Choroid plexus epithelial cell (primary cell): ENCODE data around the gene RNF207.

Source experiments
- DNase-seq: peaks from one replicate; pipeline ENCODE4 v3.0.0-alpha.2; 2010; ENCODE audit warnings: low read depth
- H3K4me3 ChIP-seq: 2 replicates; pipeline ENCODE4 v1.5.1; 2011; ENCODE audit warnings: low read depth, mild to moderate bottlenecking, control low read depth, low read length, moderate library complexity
- TF ChIP-seq, protein P1 (sequence below): conservative IDR thresholded peaks from 2 replicates; pipeline ENCODE4 v1.5.1; 2011; ENCODE audit warnings: low read depth, mild to moderate bottlenecking, control low read depth, inconsistent platforms, low read length, moderate library complexity

Gene RNF207

DNA sequence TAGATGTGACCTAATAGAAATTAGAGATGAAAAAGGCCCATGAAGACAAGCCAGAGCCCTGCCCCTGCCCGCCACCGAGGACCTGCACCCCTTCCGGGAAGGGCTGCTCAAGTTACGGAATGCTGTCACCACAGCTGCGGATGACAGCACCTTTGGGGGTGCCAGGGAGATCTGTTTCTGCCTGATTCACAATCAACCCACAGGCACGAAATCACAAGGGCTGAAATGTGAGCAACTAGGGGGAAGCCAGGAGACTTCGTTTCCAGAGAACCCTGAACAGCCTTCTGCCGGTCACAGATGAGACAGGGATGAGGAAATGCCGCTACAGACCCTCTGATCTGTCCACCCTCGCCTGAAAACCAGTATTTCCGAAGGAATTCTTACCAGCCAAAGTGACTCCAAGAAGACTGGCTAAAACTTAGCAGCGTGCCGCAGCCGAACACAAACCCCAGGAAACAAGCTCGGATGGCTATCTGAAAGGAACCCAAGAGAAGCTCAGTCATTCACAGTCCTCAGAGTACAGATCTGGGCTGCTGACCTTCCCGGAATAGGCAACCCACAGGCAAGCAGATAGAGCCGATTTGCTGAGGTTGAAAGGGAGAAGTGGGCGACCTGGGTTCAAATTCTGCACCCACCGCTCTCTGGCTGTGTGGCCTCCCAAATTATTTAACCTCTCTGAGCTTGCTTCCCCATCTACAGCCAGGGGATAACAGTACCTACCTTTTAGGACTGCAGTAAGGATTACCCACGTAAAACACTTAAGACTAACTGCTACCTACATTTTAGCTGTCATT is 28.8 kb downstream of the RNF207 start:
- H3K4me3 ChIP-seq = peak overlapping the region; percentile 77
- DNase-seq = peak; percentile 38
- TF ChIP-seq, protein P1, sequence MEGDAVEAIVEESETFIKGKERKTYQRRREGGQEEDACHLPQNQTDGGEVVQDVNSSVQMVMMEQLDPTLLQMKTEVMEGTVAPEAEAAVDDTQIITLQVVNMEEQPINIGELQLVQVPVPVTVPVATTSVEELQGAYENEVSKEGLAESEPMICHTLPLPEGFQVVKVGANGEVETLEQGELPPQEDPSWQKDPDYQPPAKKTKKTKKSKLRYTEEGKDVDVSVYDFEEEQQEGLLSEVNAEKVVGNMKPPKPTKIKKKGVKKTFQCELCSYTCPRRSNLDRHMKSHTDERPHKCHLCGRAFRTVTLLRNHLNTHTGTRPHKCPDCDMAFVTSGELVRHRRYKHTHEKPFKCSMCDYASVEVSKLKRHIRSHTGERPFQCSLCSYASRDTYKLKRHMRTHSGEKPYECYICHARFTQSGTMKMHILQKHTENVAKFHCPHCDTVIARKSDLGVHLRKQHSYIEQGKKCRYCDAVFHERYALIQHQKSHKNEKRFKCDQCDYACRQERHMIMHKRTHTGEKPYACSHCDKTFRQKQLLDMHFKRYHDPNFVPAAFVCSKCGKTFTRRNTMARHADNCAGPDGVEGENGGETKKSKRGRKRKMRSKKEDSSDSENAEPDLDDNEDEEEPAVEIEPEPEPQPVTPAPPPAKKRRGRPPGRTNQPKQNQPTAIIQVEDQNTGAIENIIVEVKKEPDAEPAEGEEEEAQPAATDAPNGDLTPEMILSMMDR = no peak

DNA sequence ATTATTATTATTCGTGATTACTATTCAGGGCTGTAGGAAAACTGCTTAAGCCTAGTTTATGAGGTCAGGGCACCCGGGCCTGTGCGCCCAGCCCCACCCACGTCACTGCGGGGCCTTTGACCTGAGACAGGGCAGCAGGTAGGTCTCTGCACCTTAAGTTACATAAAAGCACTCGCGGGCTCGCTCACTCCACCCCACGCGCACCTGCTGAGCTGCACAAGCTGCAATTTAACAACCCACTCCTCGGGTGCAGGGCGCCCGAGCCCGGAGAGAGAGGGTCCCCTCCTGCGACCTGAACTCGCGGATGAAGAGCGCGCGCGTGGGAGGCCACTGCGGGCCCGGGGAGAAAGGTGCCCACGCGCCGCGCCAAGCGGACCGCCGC is 29.4 kb downstream of the RNF207 start:
- TF ChIP-seq, protein P1 = no peak
- H3K4me3 ChIP-seq = peak overlapping the region; percentile 77
- DNase-seq = no peak

DNA sequence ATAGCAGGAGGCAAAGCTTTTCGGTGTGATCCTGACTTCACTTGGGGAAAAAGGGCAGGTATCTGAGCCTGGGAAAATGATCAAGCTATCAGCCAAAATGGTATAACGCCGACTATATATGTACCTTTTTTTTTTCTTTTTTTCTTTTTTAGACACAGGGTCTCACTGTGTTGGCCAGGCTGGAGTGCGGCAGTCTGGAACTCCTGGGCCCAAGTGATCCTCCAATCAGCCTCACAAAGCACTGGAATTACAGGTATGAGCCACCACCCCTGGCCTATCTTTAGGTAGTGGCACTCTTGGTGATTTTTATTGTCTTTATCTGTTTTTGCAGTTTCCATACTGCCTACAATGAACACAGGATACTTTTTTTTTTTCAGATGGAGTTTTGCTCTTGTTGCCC is 31.2 kb downstream of the RNF207 start:
- H3K4me3 ChIP-seq = no peak overlapping the region
- no peak for DNase-seq
- TF ChIP-seq, protein P1 = no peak

DNA sequence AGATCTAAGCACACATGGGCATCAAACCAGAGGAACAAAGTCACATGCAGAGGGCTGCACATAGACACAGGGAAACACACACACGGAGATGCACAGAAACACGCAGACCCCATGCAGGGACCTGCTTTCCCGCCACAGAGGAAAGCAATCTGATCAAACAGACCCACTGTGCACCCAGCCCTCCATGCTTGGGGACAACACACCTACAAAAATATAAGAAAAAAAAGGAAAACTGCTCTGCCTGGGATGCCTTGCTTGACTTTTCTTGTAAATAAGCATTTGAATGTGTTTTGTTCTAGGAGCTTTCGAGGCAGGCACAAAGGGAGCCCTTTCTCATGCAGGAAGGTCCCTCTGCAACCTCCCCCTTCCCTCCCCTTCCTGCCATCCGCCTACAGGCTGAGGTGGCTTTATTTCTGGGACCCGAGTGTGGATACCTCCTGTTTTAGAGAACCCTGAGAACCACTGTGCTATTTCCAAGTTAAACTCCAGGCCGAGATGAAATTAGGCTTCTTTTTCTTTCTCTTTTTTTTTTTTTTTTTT is 33.4 kb downstream of the RNF207 start:
- TF ChIP-seq, protein P1 = no peak
- DNase-seq = no peak

DNA sequence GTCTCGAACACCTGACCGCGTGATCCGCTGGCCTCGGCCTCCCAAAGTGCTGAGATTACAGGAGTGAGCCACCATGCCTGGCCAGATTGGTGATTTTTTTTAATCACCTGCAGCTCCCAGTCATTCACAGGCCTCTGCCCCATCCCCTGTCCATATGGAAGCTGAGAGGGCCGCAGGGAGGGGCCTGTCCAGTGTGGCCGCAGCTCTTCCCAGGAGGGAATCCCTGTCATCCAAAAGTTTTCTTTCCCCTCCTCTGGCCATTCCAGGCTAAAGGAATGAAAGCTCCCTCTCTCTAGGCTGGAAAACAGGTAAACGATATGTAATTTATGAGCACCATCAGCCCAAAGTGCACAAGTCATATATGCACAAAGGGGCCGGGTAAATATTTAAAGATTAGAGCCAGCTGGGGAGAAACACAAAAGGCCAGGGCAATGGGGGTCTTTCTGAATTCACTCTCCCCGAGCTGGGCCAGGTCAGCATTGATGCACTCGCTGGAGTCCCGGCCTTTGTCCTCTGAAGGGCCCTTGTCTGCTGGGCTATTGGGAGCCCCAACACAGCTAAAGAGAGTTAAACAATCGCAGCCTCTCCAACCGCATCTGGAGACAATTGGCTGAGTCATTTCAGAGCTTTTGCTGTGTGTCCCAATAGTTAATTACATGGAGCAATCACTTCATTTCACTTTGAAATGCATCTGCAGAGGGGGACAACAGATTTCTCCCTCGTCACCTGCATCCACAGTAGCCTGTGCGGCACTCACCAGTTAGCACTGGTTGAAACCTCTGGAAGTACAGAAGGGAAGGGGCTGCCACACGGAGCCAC is 34.2 kb downstream of the RNF207 start:
- DNase-seq = peak; percentile 34
- H3K4me3 ChIP-seq = no peak overlapping the region
- TF ChIP-seq, protein P1 = no peak

More for the DNA sequence above, 33.4 kb downstream of the RNF207 start:
- no peak overlapping the region for H3K4me3 ChIP-seq

DNA sequence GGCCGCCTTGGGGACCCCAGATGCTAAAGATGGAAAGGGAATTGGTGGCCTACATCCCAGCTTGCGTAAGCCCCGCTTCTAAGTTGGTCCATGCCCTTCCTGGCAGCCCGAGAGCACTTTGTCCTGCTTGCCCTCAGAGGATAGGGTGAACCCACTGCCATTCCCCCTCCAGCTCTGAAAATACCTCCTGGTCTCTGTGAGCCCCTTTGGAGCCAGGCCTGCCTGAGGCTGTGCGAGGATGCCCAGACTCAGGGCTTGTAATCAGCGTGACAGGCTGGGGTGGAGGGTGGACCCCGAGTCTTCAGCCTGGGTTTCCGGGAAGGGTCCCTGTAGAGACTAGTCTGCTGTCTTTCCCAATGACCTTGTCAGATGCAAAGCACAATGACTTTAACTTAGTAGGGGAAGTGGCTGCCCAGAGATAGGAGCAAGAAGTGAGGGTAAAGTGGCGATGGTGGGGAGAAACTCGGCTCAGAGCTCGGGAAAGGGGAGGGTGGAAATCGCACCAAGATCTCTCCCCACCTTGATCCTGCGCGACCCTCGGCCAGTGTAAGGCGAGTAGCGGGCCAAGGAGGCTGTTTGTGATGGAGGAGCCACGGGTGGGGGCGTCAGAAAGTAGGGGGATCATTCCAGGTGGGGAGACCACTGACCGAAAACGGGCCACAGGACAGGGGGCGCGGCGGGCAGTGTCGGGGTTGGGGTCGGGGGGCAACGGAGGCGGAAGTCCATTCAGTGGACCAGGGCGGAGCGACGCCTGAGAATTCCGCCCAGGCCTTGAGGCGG is 35.4 kb downstream of the RNF207 start:
- DNase-seq = no peak
- peak overlapping the region; percentile 29 for H3K4me3 ChIP-seq
- TF ChIP-seq, protein P1 = no peak
